Lower leg skin (tissue), 4 donors: Measurements from ENCODE around the gene MTHFD1. TPM values are rescaled to one million over a fixed set of nuclear protein-coding genes. Genes with fewer than 3 reads are reported as not detected.

Experiments
- DNase-seq, 2 donors: peaks; one replicate each; pipeline ENCODE4 v3.0.0-alpha.2; 2019; ENCODE audit warnings: low spot score in 2 of 2
- H3K4me3 ChIP-seq: fragments of 200-600 bp; sonication (generic); 2 replicates; pipeline ENCODE4 v1.5.1; 2017; ENCODE audit warnings: mild to moderate bottlenecking, low read depth; ENCODE audit not compliant: poor library complexity, severe bottlenecking
- CTCF ChIP-seq, 3 donors: fragments of 450-650 bp; IDR thresholded peaks; one replicate each; pipeline ENCODE4 v1.5.1; 2016; ENCODE audit warnings: antibody characterized with exemption in 3 of 3, mild to moderate bottlenecking in 3 of 3, moderate library complexity in 2 of 3
- POLR2A ChIP-seq, 2 donors: fragments of 450-650 bp; IDR thresholded peaks; one replicate each; pipeline ENCODE4 v1.6.1; 2016 to 2017; ENCODE audit warnings: antibody characterized with exemption in 2 of 2, mild to moderate bottlenecking in 1 of 2, moderate library complexity in 1 of 2
- WGBS, 2 donors: methylation state at CpG; one replicate each; pipeline ENCODE4 v1.1.5; 2018; 5-methylcytosine and 5-hydroxymethylcytosine counted together
- intact Hi-C: fragments of 100-400 bp; cut with DNase I; formaldehyde crosslinking; loops from one replicate; pipeline ENCODE4 v1.15.0; 2023; ENCODE audit warnings: low total_unique reads
- total RNA-seq, 4 donors: library from RNA; depleted of rRNA; stranded (reverse); fragments of >200 nt; gene quantifications; one replicate each; pipeline ENCODE4 v1.1.0, GENCODE V29; 2016

The MTHFD1 gene
- total RNA-seq, 4 donors from 2014 or later: 26.3 to 28.7 (median 27.9) TPM

GRCh38 chr14:64434528-64434927 lies 46.4 kb downstream of the MTHFD1 start:
- TF ChIP-seq POLR2A (IDR thresholded peaks at IDR 0.05): no peak
- TF ChIP-seq CTCF (IDR thresholded peaks at IDR 0.05): no peak
- WGBS, 2 donors: 91 to 95% methylated on average over 3 of the region's 3 CpGs
- peak in 1 of 2 donors; percentile 0 for DNase-seq
- H3K4me3 ChIP-seq: no peak overlapping the region
- intact Hi-C loops: no loop called here

- 58 to 59% methylated on average over 3 of the region's 3 CpGs for WGBS, 2 donors
- TF ChIP-seq POLR2A (IDR thresholded peaks at IDR 0.05) (no peak), CTCF (IDR thresholded peaks at IDR 0.05) (no peak)
- intact Hi-C loops: no loop called here
- H3K4me3 ChIP-seq: no peak overlapping the region
- peak in 1 of 2 donors; percentile 15 for DNase-seq
Measured at GRCh38 chr14:64438181-64438841, 50.2 kb downstream of the MTHFD1 start.

GRCh38 chr14:64439141-64439540 lies 51.0 kb downstream of the MTHFD1 start:
- intact Hi-C loops: no loop called here
- no peak overlapping the region for H3K4me3 ChIP-seq
- 89 to 91% methylated on average over 6 of the region's 6 CpGs for WGBS, 2 donors
- no peak for TF ChIP-seq POLR2A (IDR thresholded peaks at IDR 0.05)
- TF ChIP-seq CTCF (IDR thresholded peaks at IDR 0.05): no peak
- peak in 1 of 2 donors; percentile 2 for DNase-seq

- intact Hi-C loops: no loop called here
- TF ChIP-seq POLR2A (IDR thresholded peaks at IDR 0.05) (no peak), CTCF (IDR thresholded peaks at IDR 0.05) (no peak)
- DNase-seq: peak in 1 of 2 donors; percentile 3
- WGBS, 2 donors: 91% methylated on average over 3 of the region's 3 CpGs
- no peak overlapping the region for H3K4me3 ChIP-seq
Measured at GRCh38 chr14:64440494-64440893, 52.3 kb downstream of the MTHFD1 start.

GRCh38 chr14:64442300-64442988 lies 54.3 kb downstream of the MTHFD1 start:
- intact Hi-C loops: no loop called here
- TF ChIP-seq CTCF (IDR thresholded peaks at IDR 0.05) (no peak), POLR2A (IDR thresholded peaks at IDR 0.05) (no peak)
- WGBS, 2 donors: 83 to 86% methylated on average over 17 of the region's 17 CpGs
- DNase-seq: no peak
- no peak overlapping the region for H3K4me3 ChIP-seq
